Endothelial cell of umbilical vein (primary cell): ENCODE results near the gene PTGFRN. TPM values are rescaled to one million over a fixed set of nuclear protein-coding genes. Genes with fewer than 3 reads are reported as not detected.

Source experiments
- BruUV-seq: library from RNA; stranded (reverse); fragments of 400-500 nt; replicated peaks from 2 replicates; lab custom pipeline; 2021; lab: Mats Ljungman, UMichigan
- CTCF ChIA-PET: fragments of 300-600, 350-600 bp; sonication (Branson Sonifier 250); formaldehyde crosslinking; loops from one replicate; lab custom pipeline; 2021; ENCODE audit warnings: antibody characterized with exemption, inconsistent platforms; lab: Charles Lee
- POLR2A ChIA-PET: fragments of 300-600, 350-600 bp; sonication (Branson Sonifier 250); formaldehyde crosslinking; loops from one replicate; lab custom pipeline; 2021; ENCODE audit warnings: antibody characterized with exemption, inconsistent platforms; lab: Charles Lee
- DNase-seq: peaks from one replicate; pipeline ENCODE4 v3.0.0-alpha.2; 2011; ENCODE audit warnings: low read depth, low spot score
- FAIRE-seq: peaks from 2 replicates; lab custom pipeline; 2011; peaks lifted over from hg19 to GRCh38; lab: Jason Lieb, UNC
- H2AFZ ChIP-seq: 2 replicates; pipeline ENCODE4 v1.6.0; 2012; ENCODE audit warnings: low read depth, low read length, control low read depth, inconsistent platforms
- H3K27ac ChIP-seq: 2 replicates; pipeline ENCODE4 v1.5.1; 2011; ENCODE audit warnings: low read depth, mild to moderate bottlenecking, control low read depth, low read length, moderate library complexity; ENCODE audit not compliant: insufficient read depth
- H3K27me3 ChIP-seq, 2 experiments: 2 replicates each; pipeline versions ENCODE4 v1.6.0 to v1.6.1; 2011; ENCODE audit warnings: low read length in 2 of 2, mixed read lengths in 1 of 2; ENCODE audit not compliant: control insufficient read depth in 2 of 2, insufficient read depth in 2 of 2
- H3K36me3 ChIP-seq, 2 experiments: 2 replicates in 1 of 2; 3 replicates in 1 of 2; pipeline ENCODE4 v1.5.1; 2011; ENCODE audit warnings: low read length in 2 of 2, mild to moderate bottlenecking in 1 of 2, moderate library complexity in 1 of 2; ENCODE audit not compliant: control insufficient read depth in 2 of 2, insufficient read depth in 2 of 2; ENCODE audit errors: extremely low read depth in 1 of 2
- H3K4me1 ChIP-seq: 3 replicates; pipeline ENCODE4 v1.5.1; 2011; ENCODE audit warnings: mild to moderate bottlenecking, low read length; ENCODE audit not compliant: control insufficient read depth, insufficient read depth; ENCODE audit errors: extremely low read depth
- H3K4me2 ChIP-seq: 2 replicates; pipeline ENCODE4 v1.6.1; 2011; ENCODE audit warnings: low read length, control low read depth, mixed read lengths; ENCODE audit not compliant: insufficient read depth
- H3K4me3 ChIP-seq, 3 experiments: fragments of 200-600 bp in 1 of 3; sonication (generic), shearing (Covaris generic) in 1 of 3; replicated peaks in 1 of 3; 2 replicates each; pipeline ENCODE4 v1.5.1; 2011 to 2016; ENCODE audit warnings: control low read depth in 3 of 3, low read length in 3 of 3, mild to moderate bottlenecking in 2 of 3, inconsistent platforms in 1 of 3, low read depth in 1 of 3, moderate library complexity in 1 of 3; ENCODE audit not compliant: insufficient read depth in 1 of 3
- H3K79me2 ChIP-seq: 2 replicates; pipeline ENCODE4 v1.6.0; 2012; ENCODE audit warnings: low read length, inconsistent platforms; ENCODE audit not compliant: control insufficient read depth, insufficient read depth
- H3K9ac ChIP-seq: replicated peaks from 2 replicates; pipeline ENCODE3; 2011; ENCODE audit warnings: low read length, control low read depth; ENCODE audit not compliant: insufficient read depth; ENCODE audit errors: extremely low read depth
- H3K9me1 ChIP-seq: replicated peaks from 3 replicates; pipeline ENCODE4 v1.6.0; 2011; ENCODE audit warnings: mild to moderate bottlenecking, low read length; ENCODE audit not compliant: control insufficient read depth, insufficient read depth; ENCODE audit errors: extremely low read depth
- H3K9me3 ChIP-seq: replicated peaks from 2 replicates; pipeline ENCODE4 v1.5.1; 2012; ENCODE audit warnings: low read length, inconsistent platforms; ENCODE audit not compliant: control insufficient read depth, insufficient read depth
- H4K20me1 ChIP-seq: replicated peaks from 2 replicates; pipeline ENCODE3; 2011; ENCODE audit warnings: mild to moderate bottlenecking, low read length; ENCODE audit not compliant: control insufficient read depth, insufficient read depth; ENCODE audit errors: extremely low read depth
- EZH2 ChIP-seq: IDR thresholded peaks from 2 replicates; pipeline ENCODE4 v1.6.1; 2012; ENCODE audit warnings: borderline replicate concordance, low read depth, mild to moderate bottlenecking, moderate library complexity, low read length, inconsistent platforms; ENCODE audit not compliant: severe bottlenecking
- FOS ChIP-seq: IDR thresholded peaks from 2 replicates; pipeline ENCODE4 v1.6.1; 2011; ENCODE audit warnings: mild to moderate bottlenecking, low read length, moderate library complexity, borderline replicate concordance; ENCODE audit not compliant: insufficient read depth
- GATA2 ChIP-seq: IDR thresholded peaks from 2 replicates; pipeline ENCODE4 v1.7.0; 2011; ENCODE audit warnings: low read depth, mild to moderate bottlenecking, moderate library complexity, mixed read lengths, low read length; ENCODE audit not compliant: insufficient read length, insufficient read depth
- JUN ChIP-seq: IDR thresholded peaks from 2 replicates; pipeline ENCODE4 v1.6.1; 2011; ENCODE audit warnings: borderline replicate concordance, low read depth; ENCODE audit not compliant: insufficient read length, insufficient read depth
- MAX ChIP-seq: IDR thresholded peaks from 2 replicates; pipeline ENCODE4 v1.6.1; 2011; ENCODE audit not compliant: insufficient read depth, insufficient read length
- MYC ChIP-seq: IDR thresholded peaks from one replicate; pipeline ENCODE4 v1.6.1; 2011; ENCODE audit warnings: mild to moderate bottlenecking, low read depth, low read length
- POLR2A ChIP-seq: IDR thresholded peaks from 2 replicates; pipeline ENCODE4 v1.6.1; 2012; ENCODE audit warnings: low read depth, mild to moderate bottlenecking, control low read depth, low read length
- POLR2AphosphoS5 ChIP-seq: IDR thresholded peaks from 2 replicates; pipeline ENCODE4 v1.6.1; 2012; ENCODE audit warnings: low read depth, mild to moderate bottlenecking, control low read depth, low read length, moderate library complexity; ENCODE audit not compliant: insufficient read depth
- dilution Hi-C: fragments of 300-500 bp; cut with MboI; formaldehyde crosslinking; loops from one replicate; pipeline ENCODE4 v1.15.0; 2019; ENCODE audit warnings: low sequenced_read_pairs; ENCODE audit not compliant: extremely low pct_ligation_motif_present
- intact Hi-C: fragments of 100-400 bp; cut with micrococcal nuclease; formaldehyde crosslinking; loops from one replicate; pipeline ENCODE4 v1.10.0; 2022
- polyA plus RNA-seq, 4 experiments: library from polyadenylated mRNA; depleted of rRNA in 3 of 4; stranded (reverse) in 3 of 4; unstranded in 1 of 4; fragments of >200 nt; gene quantifications; 2 replicates each; pipeline versions ENCODE4 v1.2.1 to v1.2.3, GENCODE V29; 2011 to 2012; ENCODE audit warnings: missing spikeins in 1 of 4
- total RNA-seq: library from RNA; stranded (reverse); gene quantifications from 2 replicates; pipeline ENCODE4 v1.2.3, GENCODE V29; 2021
- TF ChIP-seq, protein P1 (sequence below), 2 donors: IDR thresholded peaks; 1 replicate in 1 of 2; 2 replicates in 1 of 2; pipeline ENCODE4 v1.5.1; 2011; ENCODE audit warnings: low read length in 2 of 2, mild to moderate bottlenecking in 2 of 2, moderate library complexity in 2 of 2, control low read depth in 1 of 2, inconsistent platforms in 1 of 2, low read depth in 1 of 2; ENCODE audit not compliant: insufficient read depth in 1 of 2; ENCODE audit errors: extremely low read depth in 1 of 2

PTGFRN gene
- total and polyA plus RNA-seq, 2 donors (not counting 3 experiments of a cell fraction or from before 2014, with no cell fraction given) = 39.6 to 60.7 TPM

- ChIA-PET CTCF (no interaction called here), POLR2A (no interaction called here)
- Histone ChIP-seq H3K4me3 (no peak overlapping the region), H4K20me1 (no peaks in the 10 kb centered on the region), H2AFZ (no peak overlapping the region), H3K9me3 (no peaks in the 10 kb centered on the region), H3K79me2 (no peaks in the 10 kb centered on the region), H3K4me1 (no peaks in the 10 kb centered on the region), H3K9ac (no peak overlapping the region), H3K36me3 (no peaks in the 10 kb centered on the region), H3K27ac (no peak overlapping the region), H3K9me1 (no peaks in the 10 kb centered on the region), H3K4me2 (no peak overlapping the region), H3K27me3 (no peaks in the 10 kb centered on the region)
- BruUV-seq = no TSS peak
- intact Hi-C loops = no loop called here
- DNase-seq (no peak), FAIRE-seq (no peak)
- TF ChIP-seq EZH2 (no peak), POLR2AphosphoS5 (no peak), FOS (no peak)
- TF ChIP-seq, protein P1, sequence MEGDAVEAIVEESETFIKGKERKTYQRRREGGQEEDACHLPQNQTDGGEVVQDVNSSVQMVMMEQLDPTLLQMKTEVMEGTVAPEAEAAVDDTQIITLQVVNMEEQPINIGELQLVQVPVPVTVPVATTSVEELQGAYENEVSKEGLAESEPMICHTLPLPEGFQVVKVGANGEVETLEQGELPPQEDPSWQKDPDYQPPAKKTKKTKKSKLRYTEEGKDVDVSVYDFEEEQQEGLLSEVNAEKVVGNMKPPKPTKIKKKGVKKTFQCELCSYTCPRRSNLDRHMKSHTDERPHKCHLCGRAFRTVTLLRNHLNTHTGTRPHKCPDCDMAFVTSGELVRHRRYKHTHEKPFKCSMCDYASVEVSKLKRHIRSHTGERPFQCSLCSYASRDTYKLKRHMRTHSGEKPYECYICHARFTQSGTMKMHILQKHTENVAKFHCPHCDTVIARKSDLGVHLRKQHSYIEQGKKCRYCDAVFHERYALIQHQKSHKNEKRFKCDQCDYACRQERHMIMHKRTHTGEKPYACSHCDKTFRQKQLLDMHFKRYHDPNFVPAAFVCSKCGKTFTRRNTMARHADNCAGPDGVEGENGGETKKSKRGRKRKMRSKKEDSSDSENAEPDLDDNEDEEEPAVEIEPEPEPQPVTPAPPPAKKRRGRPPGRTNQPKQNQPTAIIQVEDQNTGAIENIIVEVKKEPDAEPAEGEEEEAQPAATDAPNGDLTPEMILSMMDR (IDR thresholded peaks at IDR 0.05; ENCODE audit: extremely low read depth in 1 of 2, insufficient read depth in 1 of 2, low read depth in 1 of 2, low read length in 2 of 2) = no peak
- dilution Hi-C loops = no loop called here
Observed at GRCh38 chr1:116991918-116992317, 82.2 kb downstream of the PTGFRN start.

DNA sequence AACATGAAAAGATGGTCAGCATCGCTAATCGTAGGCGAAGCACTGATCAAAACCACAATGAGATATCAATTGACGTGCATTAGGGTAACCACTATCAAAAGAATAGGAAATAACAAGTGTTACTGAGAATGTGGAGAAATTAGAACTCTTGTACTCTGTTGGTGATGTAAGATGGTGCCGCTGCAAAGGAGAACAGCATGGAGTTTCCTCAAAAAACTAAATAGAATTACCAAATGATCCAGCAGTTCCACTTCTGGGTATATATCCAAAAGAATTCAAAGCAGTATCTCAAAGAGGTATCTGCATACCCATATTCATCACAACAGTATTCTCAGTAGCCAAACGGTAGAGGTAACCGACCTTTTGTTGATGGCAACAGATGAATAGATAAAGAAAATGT, 83.6 kb downstream of the PTGFRN start:
- Histone ChIP-seq H4K20me1 (no peaks in the 10 kb centered on the region), H3K79me2 (no peaks in the 10 kb centered on the region), H3K4me1 (no peaks in the 10 kb centered on the region), H3K9me3 (no peaks in the 10 kb centered on the region), H3K36me3 (no peaks in the 10 kb centered on the region), H3K9ac (no peak overlapping the region), H2AFZ (no peak overlapping the region), H3K9me1 (no peaks in the 10 kb centered on the region), H3K27me3 (no peaks in the 10 kb centered on the region), H3K4me3 (no peak overlapping the region), H3K27ac (no peak overlapping the region), H3K4me2 (no peak overlapping the region)
- ChIA-PET CTCF (no interaction called here), POLR2A (no interaction called here)
- BruUV-seq = no TSS peak
- FAIRE-seq (no peak), DNase-seq (no peak)
- TF ChIP-seq MYC (no peak), EZH2 (no peak), GATA2 (no peak), FOS (no peak), JUN (no peak), MAX (no peak), POLR2A (no peak), POLR2AphosphoS5 (no peak)
- TF ChIP-seq, protein P1 (IDR thresholded peaks at IDR 0.05; ENCODE audit: extremely low read depth in 1 of 2, insufficient read depth in 1 of 2, low read depth in 1 of 2, low read length in 2 of 2) = no peak
- dilution Hi-C loops (no loop called here), intact Hi-C loops (no loop called here)
